Esophagus muscularis mucosa (tissue), 4 donors: ENCODE results near the gene PHLPP1.

Experiments
- CTCF ChIP-seq, 3 experiments: fragments of 200-600 bp in 2 of 3; fragments of 450-650 bp in 1 of 3; sonication (generic) in 2 of 3; IDR thresholded peaks; one replicate each; pipeline ENCODE4 v1.5.1; 2017 to 2019; ENCODE audit warnings: antibody characterized with exemption in 3 of 3, mild to moderate bottlenecking in 2 of 3, moderate library complexity in 1 of 3
- EP300 ChIP-seq: sonication (generic); formaldehyde crosslinking; IDR thresholded peaks from one replicate; pipeline ENCODE4 v1.6.1; 2017; ENCODE audit warnings: antibody characterized with exemption
- POLR2A ChIP-seq: fragments of 450-650 bp; IDR thresholded peaks from one replicate; pipeline ENCODE4 v1.6.1; 2017; ENCODE audit warnings: antibody characterized with exemption, moderate library complexity, mild to moderate bottlenecking, low read depth
- POLR2AphosphoS5 ChIP-seq, 2 donors: sonication (generic); formaldehyde crosslinking; IDR thresholded peaks; one replicate each; pipeline ENCODE4 v1.6.1; 2017; ENCODE audit warnings: antibody characterized with exemption in 2 of 2

GRCh38 chr18:63022429-63023022, 307.2 kb downstream of the PHLPP1 start:
- TF ChIP-seq CTCF (IDR thresholded peaks at IDR 0.05) = peak in 2 of 3 experiments; percentile 24 to 47
- no peak for TF ChIP-seq POLR2A
- no peak for TF ChIP-seq POLR2AphosphoS5 (IDR thresholded peaks at IDR 0.05)
- TF ChIP-seq EP300 = no peak
